B cell (primary cell): ENCODE data around the gene NPC1. TPM values are rescaled to one million over a fixed set of nuclear protein-coding genes. Genes with fewer than 3 reads are reported as not detected.
"Not testable (repeated sequence)": the region's sequence is repeated elsewhere in the genome, so short reads cannot be mapped to it uniquely, and the experiment has no call there.

Source experiments
- ATAC-seq: fragments of 200-7000 bp; cut with Tn5 transposase; one replicate; pipeline ENCODE4 v1.10.0; 2021; ENCODE audit warnings: low read depth, mild to moderate bottlenecking, moderate number of reproducible peaks, moderate library complexity
- CTCF ChIA-PET: fragments of 350-600 bp; sonication (Branson Sonifier 250); formaldehyde crosslinking; loops from one replicate; lab custom pipeline; 2021; ENCODE audit warnings: antibody characterized with exemption, inconsistent platforms; lab: Charles Lee
- POLR2A ChIA-PET: fragments of 350-600 bp; sonication (Branson Sonifier 250); formaldehyde crosslinking; loops from one replicate; lab custom pipeline; 2021; ENCODE audit warnings: antibody characterized with exemption; lab: Charles Lee
- DNase-seq: peaks from one replicate; pipeline ENCODE4 v3.0.0; 2013
- H2AFZ ChIP-seq: 2 replicates; pipeline ENCODE4 v1.6.1; 2012; ENCODE audit warnings: mild to moderate bottlenecking, low read depth, low read length; ENCODE audit not compliant: insufficient read depth, poor library complexity, severe bottlenecking
- H3K27ac ChIP-seq, 2 donors: 1 replicate in 1 of 2; 2 replicates in 1 of 2; pipeline ENCODE4 v1.5.1; 2012 to 2013; ENCODE audit warnings: low read length in 2 of 2, mild to moderate bottlenecking in 2 of 2, moderate library complexity in 1 of 2
- H3K27me3 ChIP-seq, 4 experiments: fragments of 200-600 bp in 1 of 4; sonication (generic) in 1 of 4; replicated peaks in 1 of 4; 1 replicate in 2 of 4; 2 replicates in 2 of 4; pipeline versions ENCODE4 v1.6.1 to v1.7.0; 2013 to 2016; ENCODE audit warnings: low read length in 3 of 4, mild to moderate bottlenecking in 2 of 4, mixed read lengths in 1 of 4, moderate library complexity in 1 of 4; ENCODE audit not compliant: insufficient read depth in 4 of 4, control insufficient read depth in 3 of 4; ENCODE audit errors: control extremely low read depth in 1 of 4
- H3K36me3 ChIP-seq, 2 experiments: replicated peaks in 1 of 2; 1 replicate in 1 of 2; 2 replicates in 1 of 2; pipeline versions ENCODE4 v1.6.1 to v1.7.1; 2013; ENCODE audit warnings: low read length in 1 of 2; ENCODE audit not compliant: insufficient read depth in 2 of 2, control insufficient read depth in 1 of 2; ENCODE audit errors: control extremely low read depth in 1 of 2, extremely low read depth in 1 of 2
- H3K4me1 ChIP-seq, 2 donors: fragments of 200-600 bp in 1 of 2; sonication (generic) in 1 of 2; 1 replicate in 1 of 2; 2 replicates in 1 of 2; pipeline versions ENCODE4 v1.5.1 to v1.6.1; 2013 to 2017; ENCODE audit warnings: low read length in 2 of 2; ENCODE audit not compliant: control insufficient read depth in 2 of 2, insufficient read depth in 2 of 2
- H3K4me2 ChIP-seq: replicated peaks from 2 replicates; pipeline ENCODE3; 2012; ENCODE audit warnings: mild to moderate bottlenecking, low read depth, low read length; ENCODE audit not compliant: poor library complexity, severe bottlenecking
- H3K4me3 ChIP-seq, 5 experiments: fragments of 200-600 bp in 1 of 5; sonication (generic) in 1 of 5; 1 replicate in 3 of 5; 2 replicates in 2 of 5; pipeline versions ENCODE4 v1.5.1 to v1.7.0; 2011 to 2016; ENCODE audit warnings: low read length in 4 of 5, mild to moderate bottlenecking in 4 of 5, low read depth in 2 of 5, control low read depth in 1 of 5, moderate library complexity in 1 of 5; ENCODE audit not compliant: insufficient read depth in 1 of 5; ENCODE audit errors: control extremely low read depth in 1 of 5, extremely low read depth in 1 of 5
- H3K79me2 ChIP-seq: fragments of 200-600 bp; sonication (generic); one replicate; pipeline ENCODE4 v1.6.0; 2016; ENCODE audit warnings: low read length; ENCODE audit not compliant: control insufficient read depth, insufficient read depth
- H3K9ac ChIP-seq: fragments of 200-600 bp; sonication (generic); 2 replicates; pipeline ENCODE4 v1.6.1; 2017; ENCODE audit warnings: mild to moderate bottlenecking, low read length, moderate library complexity
- H3K9me3 ChIP-seq, 3 donors: one replicate each; pipeline versions ENCODE4 v1.6.1 to v1.7.1; 2013; ENCODE audit warnings: low read length in 2 of 3; ENCODE audit not compliant: control insufficient read depth in 2 of 3, insufficient read depth in 1 of 3; ENCODE audit errors: control extremely low read depth in 1 of 3
- H4K20me1 ChIP-seq: 2 replicates; pipeline ENCODE4 v1.6.0; 2012; ENCODE audit warnings: mild to moderate bottlenecking, low read length; ENCODE audit not compliant: insufficient read depth, control insufficient read depth, poor library complexity, severe bottlenecking
- H3K27ac Mint-ChIP-seq: one replicate; pipeline ENCODE4 v1.8.0; 2021; ENCODE audit warnings: mixed read lengths
- H3K27me3 Mint-ChIP-seq: one replicate; pipeline ENCODE4 v1.8.0; 2021; ENCODE audit warnings: mixed read lengths
- H3K4me1 Mint-ChIP-seq: one replicate; pipeline ENCODE4 v1.8.0; 2021; ENCODE audit warnings: mixed read lengths
- H3K4me3 Mint-ChIP-seq: one replicate; pipeline ENCODE4 v1.8.0; 2021; ENCODE audit warnings: mixed read lengths
- H3K9me3 Mint-ChIP-seq: one replicate; pipeline ENCODE4 v1.8.0; 2022; ENCODE audit warnings: mixed read lengths; ENCODE audit not compliant: insufficient read depth
- CTCF ChIP-seq: fragments of 200-600 bp; IDR thresholded peaks from one replicate; pipeline ENCODE4 v1.8.0; 2022; ENCODE audit warnings: antibody characterized with exemption, mild to moderate bottlenecking
- EZH2 ChIP-seq: IDR thresholded peaks from 2 replicates; pipeline ENCODE4 v1.6.1; 2012; ENCODE audit warnings: borderline replicate concordance, low read depth, mild to moderate bottlenecking, moderate library complexity, low read length; ENCODE audit not compliant: insufficient read depth, poor library complexity, severe bottlenecking
- WGBS: methylation state at CpG from one replicate; pipeline ENCODE4 v1.1.5; 2013; ENCODE audit warnings: missing lambda C conversion rate; ENCODE audit not compliant: insufficient coverage; 5-methylcytosine and 5-hydroxymethylcytosine counted together
- intact Hi-C: fragments of 100-400 bp; cut with micrococcal nuclease; formaldehyde crosslinking; loops from one replicate; pipeline ENCODE4 v1.10.0; 2022
- polyA plus RNA-seq: library from polyadenylated mRNA; depleted of rRNA; stranded (reverse); fragments of >200 nt; gene quantifications from 2 replicates; pipeline ENCODE4 v1.2.3, GENCODE V29; 2012
- total RNA-seq, 2 donors: library from RNA; stranded (reverse); fragments of 120-200 nt in 1 of 2; gene quantifications; 1 replicate in 1 of 2; 2 replicates in 1 of 2; pipeline versions ENCODE4 v1.2.3 to v1.2.4, GENCODE V29; 2013 to 2022

Gene NPC1
- total and polyA plus RNA-seq, 2 donors (not counting 1 experiment from before 2014, with no cell fraction given): 17.5 to 44.4 TPM

GRCh38 chr18:23560186-23560585, 26.1 kb downstream of the NPC1 start:
- Histone ChIP-seq H3K27me3 (no peaks in the 10 kb centered on the region), H3K4me3 (no peak overlapping the region), H3K9me3 (no peaks in the 10 kb centered on the region), H3K36me3 (peaks cover 0 to 60% of the 10 kb centered on the region in 2 experiments), H3K4me2 (no peak overlapping the region), H3K79me2 (no peaks in the 10 kb centered on the region), H4K20me1 (no peaks in the 10 kb centered on the region), H3K4me1 (no peaks in the 10 kb centered on the region), H3K27ac (no peak overlapping the region), H2AFZ (no peak overlapping the region), H3K9ac (no peak overlapping the region)
- ChIA-PET POLR2A (no interaction called here), CTCF (no interaction called here)
- TF ChIP-seq CTCF: no peak
- no peak for TF ChIP-seq EZH2
- Mint-ChIP-seq H3K4me3 (no peak overlapping the region), H3K27me3 (no peaks in the 10 kb centered on the region), H3K4me1 (peaks cover 3% of the 10 kb centered on the region), H3K9me3 (no peaks in the 10 kb centered on the region), H3K27ac (no peak overlapping the region)
- intact Hi-C loops: no loop called here
- DNase-seq (no peak), ATAC-seq (no peak)
- WGBS: 100% methylated on average over 2 of the region's 4 CpGs

GRCh38 chr18:23557511-23557910, 28.8 kb downstream of the NPC1 start:
- H3K9me3 Mint-ChIP-seq, H3K27ac ChIP-seq, H3K27ac Mint-ChIP-seq, ATAC-seq, H3K9ac ChIP-seq, H3K27me3 ChIP-seq, H3K4me2 ChIP-seq, H3K4me3 Mint-ChIP-seq, H2AFZ ChIP-seq, H3K4me3 ChIP-seq, H3K4me1 Mint-ChIP-seq, DNase-seq, H3K79me2 ChIP-seq, H3K9me3 ChIP-seq, CTCF ChIA-PET, POLR2A ChIA-PET, intact Hi-C loops, H3K27me3 Mint-ChIP-seq, H3K4me1 ChIP-seq, H4K20me1 ChIP-seq: not testable (repeated sequence)
- peaks cover 2 to 75% of the 10 kb centered on the region in 2 experiments for H3K36me3 ChIP-seq
- WGBS: 100% methylated on average over 7 of the region's 8 CpGs
